Brain microvascular endothelial cell (primary cell): ENCODE results near the gene ODC1.

Source experiments
- DNase-seq: peaks from one replicate; pipeline ENCODE4 v3.0.0-alpha.2; 2020
- H3K27ac ChIP-seq: fragments of 250-450 bp; sonication (Bioruptor Pico); 2 replicates; pipeline ENCODE4 v1.5.1; 2020; ENCODE audit warnings: mild to moderate bottlenecking, moderate library complexity
- H3K27me3 ChIP-seq: fragments of 250-450 bp; sonication (Bioruptor Pico); replicated peaks from 2 replicates; pipeline ENCODE4 v1.5.1; 2020; ENCODE audit warnings: mild to moderate bottlenecking
- H3K36me3 ChIP-seq: fragments of 250-450 bp; sonication (Bioruptor Pico); replicated peaks from 2 replicates; pipeline ENCODE4 v1.5.1; 2020; ENCODE audit warnings: mild to moderate bottlenecking
- H3K4me3 ChIP-seq: 2 replicates; pipeline ENCODE4 v1.5.1; 2011; ENCODE audit warnings: low read depth, mild to moderate bottlenecking, control low read depth, low read length, moderate library complexity
- in situ Hi-C: cut with HindIII; loops from 2 replicates; pipeline ENCODE4 v1.10.0; 2017; ENCODE audit warnings: low sequenced_read_pairs, low pct_ligation_motif_present
- TF ChIP-seq, protein P1 (sequence below): IDR thresholded peaks from 2 replicates; pipeline ENCODE4 v1.5.1; 2011; ENCODE audit warnings: low read depth, mild to moderate bottlenecking, moderate library complexity, low read length, control low read depth, inconsistent platforms; ENCODE audit errors: missing control alignments

The ODC1 gene

DNA sequence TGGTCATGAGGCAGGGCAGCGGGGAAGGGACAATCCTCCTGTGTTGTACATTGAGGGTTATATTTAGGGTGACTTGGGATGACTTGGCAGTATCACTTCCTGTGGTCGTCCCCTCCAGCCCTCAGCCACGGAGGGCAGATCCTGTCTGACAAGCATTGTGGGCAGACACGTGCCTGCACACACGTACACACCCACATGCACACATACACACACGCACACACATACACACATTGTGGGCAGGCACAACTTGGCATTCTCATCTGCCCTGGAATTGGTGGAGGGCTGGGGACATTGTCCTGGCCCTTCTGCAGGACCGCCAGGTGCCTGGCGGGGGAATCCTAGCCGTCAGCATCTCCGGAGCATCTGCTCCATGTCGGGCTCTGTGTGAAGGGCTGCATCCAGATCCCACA is 47.6 kb downstream of the ODC1 start:
- in situ Hi-C loops: no loop called here
- Histone ChIP-seq H3K4me3 (no peak overlapping the region), H3K27ac (no peak overlapping the region), H3K27me3 (no peaks in the 10 kb centered on the region), H3K36me3 (no peaks in the 10 kb centered on the region)
- TF ChIP-seq, protein P1, sequence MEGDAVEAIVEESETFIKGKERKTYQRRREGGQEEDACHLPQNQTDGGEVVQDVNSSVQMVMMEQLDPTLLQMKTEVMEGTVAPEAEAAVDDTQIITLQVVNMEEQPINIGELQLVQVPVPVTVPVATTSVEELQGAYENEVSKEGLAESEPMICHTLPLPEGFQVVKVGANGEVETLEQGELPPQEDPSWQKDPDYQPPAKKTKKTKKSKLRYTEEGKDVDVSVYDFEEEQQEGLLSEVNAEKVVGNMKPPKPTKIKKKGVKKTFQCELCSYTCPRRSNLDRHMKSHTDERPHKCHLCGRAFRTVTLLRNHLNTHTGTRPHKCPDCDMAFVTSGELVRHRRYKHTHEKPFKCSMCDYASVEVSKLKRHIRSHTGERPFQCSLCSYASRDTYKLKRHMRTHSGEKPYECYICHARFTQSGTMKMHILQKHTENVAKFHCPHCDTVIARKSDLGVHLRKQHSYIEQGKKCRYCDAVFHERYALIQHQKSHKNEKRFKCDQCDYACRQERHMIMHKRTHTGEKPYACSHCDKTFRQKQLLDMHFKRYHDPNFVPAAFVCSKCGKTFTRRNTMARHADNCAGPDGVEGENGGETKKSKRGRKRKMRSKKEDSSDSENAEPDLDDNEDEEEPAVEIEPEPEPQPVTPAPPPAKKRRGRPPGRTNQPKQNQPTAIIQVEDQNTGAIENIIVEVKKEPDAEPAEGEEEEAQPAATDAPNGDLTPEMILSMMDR: no peak
- no peak for DNase-seq

DNA sequence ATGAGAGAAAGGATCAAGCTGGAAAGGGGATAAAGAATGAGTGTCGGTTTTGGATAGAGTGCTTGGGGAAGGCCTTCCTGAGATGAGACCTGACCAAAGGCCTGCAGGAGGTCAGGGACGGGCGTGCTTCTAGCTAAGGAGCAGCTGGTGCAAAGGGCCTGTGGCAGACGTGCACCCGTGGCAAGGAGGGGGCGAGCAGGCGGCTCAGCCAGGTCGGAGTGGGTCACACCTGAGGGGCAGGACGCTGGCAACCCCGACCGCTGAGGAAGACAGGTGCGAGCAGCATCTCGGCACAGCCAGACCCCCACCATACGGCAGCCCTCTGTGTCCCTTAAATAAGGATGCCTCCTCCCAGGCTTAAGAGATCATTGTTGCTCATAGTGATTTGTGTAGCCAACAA is 48.1 kb downstream of the ODC1 start:
- DNase-seq: no peak
- Histone ChIP-seq H3K36me3 (no peaks in the 10 kb centered on the region), H3K27ac (no peak overlapping the region), H3K4me3 (no peak overlapping the region), H3K27me3 (no peaks in the 10 kb centered on the region)
- in situ Hi-C loops: no loop called here
- TF ChIP-seq, protein P1: no peak

DNA sequence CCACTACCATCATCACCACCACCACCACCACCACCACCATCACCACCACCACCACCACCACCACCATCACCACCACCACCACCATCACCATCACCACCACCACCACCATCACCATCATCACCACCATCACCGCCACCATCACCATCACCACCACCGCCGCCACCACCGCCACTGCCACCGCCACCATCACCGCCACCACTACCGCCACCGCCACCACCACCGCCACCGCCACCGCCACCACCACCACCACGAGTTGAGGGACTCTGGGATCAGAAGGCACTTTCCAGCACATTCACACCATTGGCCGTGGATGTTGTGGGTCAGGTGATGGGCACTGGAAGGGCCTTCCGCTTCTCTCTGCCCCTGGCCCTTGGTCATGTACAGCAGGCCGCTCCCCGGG is 48.8 kb downstream of the ODC1 start:
- in situ Hi-C loops: no loop called here
- DNase-seq: no peak
- TF ChIP-seq, protein P1: no peak
- Histone ChIP-seq H3K4me3 (no peak overlapping the region), H3K36me3 (no peaks in the 10 kb centered on the region), H3K27ac (no peak overlapping the region), H3K27me3 (no peaks in the 10 kb centered on the region)

DNA sequence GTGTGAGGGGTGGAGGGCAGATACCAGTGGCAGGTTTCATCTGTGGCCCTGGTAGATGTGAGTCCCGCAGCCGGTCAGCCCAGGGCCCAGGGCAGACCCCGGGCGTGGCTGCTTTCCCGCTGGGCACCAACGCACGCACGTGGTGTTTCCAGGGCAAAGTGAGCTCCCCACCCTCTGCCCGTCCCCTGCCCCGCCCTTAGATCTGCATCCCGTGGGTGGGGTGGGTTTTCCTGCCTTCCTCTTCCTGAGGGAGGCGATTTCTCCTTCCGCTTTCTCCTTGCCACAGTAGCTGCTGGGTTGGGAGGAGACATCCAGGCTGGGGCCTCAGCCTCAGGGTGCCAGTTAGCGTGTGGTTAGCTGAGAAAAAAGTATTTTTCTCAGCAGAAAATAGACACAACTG is 49.6 kb downstream of the ODC1 start:
- Histone ChIP-seq H3K36me3 (no peaks in the 10 kb centered on the region), H3K4me3 (no peak overlapping the region), H3K27ac (no peak overlapping the region), H3K27me3 (no peaks in the 10 kb centered on the region)
- in situ Hi-C loops: no loop called here
- DNase-seq: no peak
- TF ChIP-seq, protein P1: no peak

DNA sequence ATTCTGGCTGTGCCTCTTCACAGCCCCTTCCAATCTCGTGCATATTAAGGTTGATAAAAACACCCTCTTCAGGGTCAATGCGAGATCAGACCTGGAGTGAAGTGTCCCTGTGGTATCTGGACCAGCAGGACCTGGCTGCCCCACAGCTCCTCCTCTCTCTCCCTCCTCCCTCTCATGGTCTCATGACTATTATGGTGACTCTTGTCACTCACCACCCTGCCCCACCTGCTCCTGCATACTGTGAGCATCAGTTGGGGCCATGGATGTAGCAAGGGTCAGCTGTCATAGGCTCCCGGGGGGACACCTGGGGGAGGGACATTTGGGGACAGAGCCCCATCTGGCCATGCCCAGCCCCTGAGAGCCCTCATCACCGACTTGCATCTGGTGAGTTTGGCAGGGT is 50.2 kb downstream of the ODC1 start:
- TF ChIP-seq, protein P1: no peak
- in situ Hi-C loops: no loop called here
- Histone ChIP-seq H3K4me3 (no peak overlapping the region), H3K36me3 (no peaks in the 10 kb centered on the region), H3K27ac (no peak overlapping the region), H3K27me3 (no peaks in the 10 kb centered on the region)
- no peak for DNase-seq

DNA sequence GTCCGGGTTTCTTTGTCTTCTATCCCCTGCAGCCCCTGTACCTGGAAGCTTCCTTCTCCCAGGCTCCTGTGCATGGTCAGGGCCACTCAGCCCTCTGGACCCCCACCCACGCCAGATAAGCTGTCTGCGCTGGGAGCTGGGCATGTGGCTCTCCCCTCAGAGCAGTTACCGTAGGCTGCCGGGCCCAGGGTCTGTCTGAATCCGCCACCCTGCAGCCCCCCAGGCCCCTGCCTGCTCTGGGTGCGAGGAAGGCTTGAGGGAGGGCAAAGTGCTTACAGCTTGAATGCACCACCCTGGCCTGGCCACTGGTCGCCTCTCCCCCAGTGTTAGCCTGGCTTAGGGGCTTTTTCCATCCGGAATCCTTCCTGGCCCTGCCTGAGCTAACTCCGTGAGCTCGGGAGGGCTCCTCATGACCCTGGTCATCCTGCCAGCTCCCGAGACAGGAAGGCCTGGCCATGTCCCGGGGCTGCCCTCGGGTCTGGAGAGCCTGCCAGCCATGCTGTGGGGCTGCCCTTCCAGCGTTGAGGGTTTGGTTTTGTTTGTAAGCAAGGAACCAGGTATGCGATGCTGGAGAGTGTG is 50.7 kb downstream of the ODC1 start:
- H3K4me3 ChIP-seq: no peak overlapping the region
- no peak overlapping the region for H3K27ac ChIP-seq
- no peak for DNase-seq

More for the DNA sequence above, 50.7 kb downstream of the ODC1 start:
- TF ChIP-seq, protein P1: no peak
- in situ Hi-C loops: no loop called here
- no peaks in the 10 kb centered on the region for H3K27me3 ChIP-seq
- H3K36me3 ChIP-seq: no peaks in the 10 kb centered on the region
